ENCODE data around the gene PRM1. TPM values are rescaled to one million over a fixed set of nuclear protein-coding genes. Genes with fewer than 3 reads are reported as not detected.

PRM1 gene
- total and polyA plus RNA-seq, 10 donors, result not detected

DNA sequence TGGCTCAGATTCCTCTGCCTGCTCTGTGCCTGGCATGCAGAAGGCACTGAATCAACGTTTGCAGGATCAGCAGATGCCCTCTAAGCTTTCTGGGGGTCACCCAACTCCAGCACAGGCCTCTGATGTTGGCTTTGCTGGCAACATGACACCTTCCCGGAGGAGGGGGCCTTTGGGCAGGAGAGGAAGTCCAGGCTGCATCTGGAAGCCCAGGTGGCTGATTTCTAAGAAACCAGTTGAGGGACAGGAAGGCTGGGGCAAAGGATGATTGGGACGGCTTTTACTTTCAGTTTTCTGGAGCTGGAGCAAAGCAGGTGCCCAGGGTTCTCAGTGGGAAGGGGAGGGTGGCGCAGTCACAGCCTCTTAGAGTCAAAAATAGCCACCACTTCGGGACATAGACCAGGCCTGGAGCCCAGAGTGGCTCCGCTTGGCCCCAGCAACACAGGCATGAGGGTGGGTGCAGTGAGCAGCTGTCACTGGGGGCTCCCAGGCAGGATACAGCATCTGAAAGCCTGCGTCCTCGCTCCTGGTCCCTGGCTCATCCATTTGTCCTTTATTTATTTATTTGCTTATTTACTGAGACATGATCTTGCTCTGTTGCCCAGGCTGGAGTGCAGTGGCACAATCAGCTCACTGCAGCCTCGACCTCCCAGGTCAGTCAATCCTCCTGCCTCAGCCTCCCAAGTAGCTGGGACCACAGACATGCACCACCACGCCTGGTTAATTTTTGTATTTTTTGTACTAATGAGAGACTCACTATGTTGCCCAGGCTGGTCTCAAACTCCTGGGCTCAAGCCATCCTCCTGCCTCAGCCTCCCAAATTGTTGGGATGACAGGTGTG lies 40.3 kb downstream of the PRM1 start:
- no peak overlapping the region for H3K4me3 ChIP-seq
- no peak for DNase-seq
- no peaks in the 10 kb centered on the region for H3K36me3 ChIP-seq
- intact Hi-C loops (cut with DNase I; ENCODE audit: low total_unique reads), result no loop called here
- no peak for TF ChIP-seq POLR2A (IDR thresholded peaks at IDR 0.05)
- TF ChIP-seq, protein P1, sequence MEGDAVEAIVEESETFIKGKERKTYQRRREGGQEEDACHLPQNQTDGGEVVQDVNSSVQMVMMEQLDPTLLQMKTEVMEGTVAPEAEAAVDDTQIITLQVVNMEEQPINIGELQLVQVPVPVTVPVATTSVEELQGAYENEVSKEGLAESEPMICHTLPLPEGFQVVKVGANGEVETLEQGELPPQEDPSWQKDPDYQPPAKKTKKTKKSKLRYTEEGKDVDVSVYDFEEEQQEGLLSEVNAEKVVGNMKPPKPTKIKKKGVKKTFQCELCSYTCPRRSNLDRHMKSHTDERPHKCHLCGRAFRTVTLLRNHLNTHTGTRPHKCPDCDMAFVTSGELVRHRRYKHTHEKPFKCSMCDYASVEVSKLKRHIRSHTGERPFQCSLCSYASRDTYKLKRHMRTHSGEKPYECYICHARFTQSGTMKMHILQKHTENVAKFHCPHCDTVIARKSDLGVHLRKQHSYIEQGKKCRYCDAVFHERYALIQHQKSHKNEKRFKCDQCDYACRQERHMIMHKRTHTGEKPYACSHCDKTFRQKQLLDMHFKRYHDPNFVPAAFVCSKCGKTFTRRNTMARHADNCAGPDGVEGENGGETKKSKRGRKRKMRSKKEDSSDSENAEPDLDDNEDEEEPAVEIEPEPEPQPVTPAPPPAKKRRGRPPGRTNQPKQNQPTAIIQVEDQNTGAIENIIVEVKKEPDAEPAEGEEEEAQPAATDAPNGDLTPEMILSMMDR (IDR thresholded peaks at IDR 0.05 in 8 of 11, conservative IDR thresholded peaks at IDR 0.05 in 3 of 11), result no peak
- 55 to 60% (median 59%) methylated on average over 10 of the region's 10 CpGs for WGBS, 5 donors
- H3K9me3 ChIP-seq, result no peaks in the 10 kb centered on the region
- H3K4me1 ChIP-seq, result peaks cover 0 to 34% (median 10%) of the 10 kb centered on the region in 6 donors
- peak overlapping the region in 2 of 8 donors; percentile 9 to 41 for H3K27ac ChIP-seq
- H3K27me3 ChIP-seq (replicated peaks in 1 of 7), result no peaks in the 10 kb centered on the region

DNA sequence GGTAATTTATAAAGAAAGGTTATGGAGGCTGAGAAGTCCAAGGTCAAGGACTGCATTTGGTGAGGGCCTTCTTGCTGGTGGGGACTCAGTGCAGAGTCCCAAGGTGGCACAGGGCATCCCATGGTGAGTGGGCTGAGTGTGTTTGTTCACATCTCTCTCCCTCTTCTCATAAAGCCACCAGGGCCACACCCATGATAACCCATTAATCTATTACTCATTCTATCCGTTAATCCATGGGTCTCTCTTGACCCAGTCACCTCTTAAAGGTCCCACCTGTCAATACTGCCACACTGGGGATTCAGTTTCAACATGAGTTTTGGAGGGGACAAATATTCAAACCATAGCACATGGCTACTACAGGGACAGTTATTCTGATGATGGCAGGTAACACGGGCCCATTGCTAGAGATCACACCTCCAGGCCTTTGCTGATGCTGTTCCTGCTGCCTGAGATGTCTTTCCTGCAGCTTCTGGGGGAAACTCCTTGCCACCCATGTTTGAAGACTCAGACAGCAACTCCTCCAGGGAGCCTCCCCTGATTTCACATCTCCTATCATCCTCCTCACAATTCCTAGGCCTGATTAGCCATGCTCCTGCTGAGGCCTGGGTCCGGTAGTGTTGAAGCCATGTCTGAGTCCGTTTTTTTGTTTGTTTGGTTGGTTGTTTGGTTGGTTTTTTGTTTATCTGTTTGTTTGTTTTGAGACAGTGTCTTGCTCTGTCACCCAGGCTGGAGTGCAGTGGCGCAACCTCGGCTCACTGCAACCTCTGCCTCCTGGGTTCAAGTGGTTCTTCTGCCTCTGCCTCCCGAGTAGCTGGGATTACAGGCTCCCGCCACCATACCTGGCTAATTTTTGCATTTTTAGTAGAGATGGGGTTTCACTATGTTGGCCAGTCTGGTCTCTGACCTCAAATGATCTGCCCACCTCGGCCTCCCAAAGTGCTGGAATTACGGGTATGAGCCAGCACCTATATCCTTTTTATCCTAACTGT lies 41.2 kb downstream of the PRM1 start:
- H3K36me3 ChIP-seq, result no peaks in the 10 kb centered on the region
- TF ChIP-seq POLR2AphosphoS5 (IDR thresholded peaks at IDR 0.05) (no peak), POLR2A (IDR thresholded peaks at IDR 0.05) (no peak)
- TF ChIP-seq, protein P1 (IDR thresholded peaks at IDR 0.05 in 8 of 11, conservative IDR thresholded peaks at IDR 0.05 in 3 of 11), result no peak
- no peak for DNase-seq
- no peak overlapping the region for H3K4me3 ChIP-seq
- peak overlapping the region in 2 of 8 donors; percentile 9 to 41 for H3K27ac ChIP-seq
- intact Hi-C loops (cut with DNase I; ENCODE audit: low total_unique reads), result no loop called here
- H3K9me3 ChIP-seq, result no peaks in the 10 kb centered on the region
- H3K27me3 ChIP-seq (replicated peaks in 1 of 7), result no peaks in the 10 kb centered on the region
- H3K4me1 ChIP-seq, result peaks cover 0 to 42% (median 16%) of the 10 kb centered on the region in 6 donors
- 82 to 88% (median 83%) methylated on average over 10 of the region's 10 CpGs for WGBS, 5 donors

DNA sequence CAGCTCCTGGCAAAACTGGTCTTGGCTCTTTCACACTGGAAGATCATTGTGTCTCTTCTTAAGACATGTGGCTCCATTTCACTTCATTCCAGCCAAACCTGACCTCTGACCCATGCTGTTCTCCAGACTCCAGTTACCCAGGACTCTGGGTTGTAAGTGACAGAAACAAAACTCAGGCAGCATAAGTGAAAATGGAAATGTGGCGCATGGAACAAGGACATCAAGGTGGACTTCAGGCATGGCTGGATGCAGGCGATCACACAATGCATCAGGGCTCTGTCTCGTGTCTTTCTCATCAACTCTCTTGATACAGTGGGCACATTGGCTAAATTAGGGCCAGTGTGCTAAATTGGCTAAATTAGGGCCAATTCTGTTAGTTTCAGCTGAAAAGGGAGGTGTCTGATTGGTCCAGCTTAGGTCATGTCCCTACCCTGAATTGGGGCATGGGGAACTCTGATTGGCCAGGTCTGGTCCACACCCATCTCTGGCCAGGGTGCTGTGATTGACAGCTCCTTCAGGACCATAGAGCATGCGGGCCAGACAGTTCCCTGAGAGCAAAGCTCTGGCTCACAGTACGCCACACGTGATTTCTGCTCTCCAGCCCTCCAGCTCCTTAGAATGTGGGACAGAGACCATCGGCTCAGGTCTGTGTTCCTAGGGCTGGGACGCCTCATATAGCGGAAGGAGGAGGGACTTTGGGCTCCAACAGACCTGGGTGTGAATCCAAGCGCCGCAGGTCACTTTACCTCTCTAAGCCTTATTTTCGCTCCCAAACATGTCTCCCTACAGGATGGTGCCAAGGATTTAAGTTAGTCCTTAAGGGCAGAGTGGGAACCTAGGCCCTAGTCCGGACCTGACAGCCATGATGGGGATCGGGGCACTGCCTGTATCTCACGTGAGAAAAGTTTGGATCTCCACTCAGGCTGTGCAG lies 42.6 kb downstream of the PRM1 start:
- Histone ChIP-seq H3K4me3 (no peak overlapping the region), H3K4me1 (peaks cover 0 to 56% (median 29%) of the 10 kb centered on the region in 6 donors), H3K9me3 (no peaks in the 10 kb centered on the region), H3K36me3 (no peaks in the 10 kb centered on the region), H3K27ac (no peak overlapping the region), H3K27me3 (replicated peaks in 1 of 7) (no peaks in the 10 kb centered on the region)
- no peak for DNase-seq
- intact Hi-C loops (cut with DNase I; ENCODE audit: low total_unique reads), result no loop called here
- TF ChIP-seq POLR2A (IDR thresholded peaks at IDR 0.05) (no peak), POLR2AphosphoS5 (IDR thresholded peaks at IDR 0.05) (no peak)
- TF ChIP-seq, protein P1 (IDR thresholded peaks at IDR 0.05 in 8 of 11, conservative IDR thresholded peaks at IDR 0.05 in 3 of 11), result no peak
- 94 to 98% (median 95%) methylated on average over 15 of the region's 15 CpGs for WGBS, 5 donors

Data from spleen (tissue), 11 donors.